OCI-LY1 (cell line): Measurements from ENCODE around the gene PIGN.

ENCODE experiments used
- EZH2 ChIP-seq: fragments of 200-600 bp; sonication (generic), shearing (Covaris generic); IDR thresholded peaks from 2 replicates; pipeline ENCODE4 v1.8.0; 2017; ENCODE audit warnings: borderline replicate concordance, mixed run types, mild to moderate bottlenecking, antibody characterized with exemption, low read length, moderate library complexity, mixed read lengths
- TF ChIP-seq, protein P1 (sequence below): fragments of 200-600 bp; sonication (generic), shearing (Covaris generic); IDR thresholded peaks from 2 replicates; pipeline ENCODE4 v1.5.1; 2017; ENCODE audit warnings: mild to moderate bottlenecking, antibody characterized with exemption, low read length, moderate library complexity, mixed read lengths

DNA sequence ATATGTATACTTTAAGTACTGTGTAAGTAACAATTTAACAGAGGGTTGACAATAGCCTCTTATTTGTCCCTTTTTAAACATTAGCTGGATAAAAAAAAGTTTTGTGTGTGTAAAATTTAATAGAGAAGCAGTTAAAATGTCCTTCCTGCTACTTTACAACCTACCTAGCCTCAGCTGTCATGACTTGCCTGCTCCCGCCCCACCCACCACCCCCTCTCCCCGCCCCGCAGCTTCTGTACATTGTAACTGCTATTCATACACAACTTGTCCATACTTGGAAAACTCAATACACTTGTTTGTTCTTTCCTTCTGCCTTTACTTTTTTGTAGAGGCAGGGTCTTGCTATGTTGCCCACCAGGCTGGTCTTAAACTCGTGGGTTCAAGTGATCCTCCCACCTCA is 19.7 kb upstream of the PIGN start:
- TF ChIP-seq, protein P1, sequence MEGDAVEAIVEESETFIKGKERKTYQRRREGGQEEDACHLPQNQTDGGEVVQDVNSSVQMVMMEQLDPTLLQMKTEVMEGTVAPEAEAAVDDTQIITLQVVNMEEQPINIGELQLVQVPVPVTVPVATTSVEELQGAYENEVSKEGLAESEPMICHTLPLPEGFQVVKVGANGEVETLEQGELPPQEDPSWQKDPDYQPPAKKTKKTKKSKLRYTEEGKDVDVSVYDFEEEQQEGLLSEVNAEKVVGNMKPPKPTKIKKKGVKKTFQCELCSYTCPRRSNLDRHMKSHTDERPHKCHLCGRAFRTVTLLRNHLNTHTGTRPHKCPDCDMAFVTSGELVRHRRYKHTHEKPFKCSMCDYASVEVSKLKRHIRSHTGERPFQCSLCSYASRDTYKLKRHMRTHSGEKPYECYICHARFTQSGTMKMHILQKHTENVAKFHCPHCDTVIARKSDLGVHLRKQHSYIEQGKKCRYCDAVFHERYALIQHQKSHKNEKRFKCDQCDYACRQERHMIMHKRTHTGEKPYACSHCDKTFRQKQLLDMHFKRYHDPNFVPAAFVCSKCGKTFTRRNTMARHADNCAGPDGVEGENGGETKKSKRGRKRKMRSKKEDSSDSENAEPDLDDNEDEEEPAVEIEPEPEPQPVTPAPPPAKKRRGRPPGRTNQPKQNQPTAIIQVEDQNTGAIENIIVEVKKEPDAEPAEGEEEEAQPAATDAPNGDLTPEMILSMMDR: no peak
- no peak for TF ChIP-seq EZH2
